Measurements from ENCODE around the gene KCNS3.

KCNS3 gene, protein sequence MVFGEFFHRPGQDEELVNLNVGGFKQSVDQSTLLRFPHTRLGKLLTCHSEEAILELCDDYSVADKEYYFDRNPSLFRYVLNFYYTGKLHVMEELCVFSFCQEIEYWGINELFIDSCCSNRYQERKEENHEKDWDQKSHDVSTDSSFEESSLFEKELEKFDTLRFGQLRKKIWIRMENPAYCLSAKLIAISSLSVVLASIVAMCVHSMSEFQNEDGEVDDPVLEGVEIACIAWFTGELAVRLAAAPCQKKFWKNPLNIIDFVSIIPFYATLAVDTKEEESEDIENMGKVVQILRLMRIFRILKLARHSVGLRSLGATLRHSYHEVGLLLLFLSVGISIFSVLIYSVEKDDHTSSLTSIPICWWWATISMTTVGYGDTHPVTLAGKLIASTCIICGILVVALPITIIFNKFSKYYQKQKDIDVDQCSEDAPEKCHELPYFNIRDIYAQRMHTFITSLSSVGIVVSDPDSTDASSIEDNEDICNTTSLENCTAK

DNA sequence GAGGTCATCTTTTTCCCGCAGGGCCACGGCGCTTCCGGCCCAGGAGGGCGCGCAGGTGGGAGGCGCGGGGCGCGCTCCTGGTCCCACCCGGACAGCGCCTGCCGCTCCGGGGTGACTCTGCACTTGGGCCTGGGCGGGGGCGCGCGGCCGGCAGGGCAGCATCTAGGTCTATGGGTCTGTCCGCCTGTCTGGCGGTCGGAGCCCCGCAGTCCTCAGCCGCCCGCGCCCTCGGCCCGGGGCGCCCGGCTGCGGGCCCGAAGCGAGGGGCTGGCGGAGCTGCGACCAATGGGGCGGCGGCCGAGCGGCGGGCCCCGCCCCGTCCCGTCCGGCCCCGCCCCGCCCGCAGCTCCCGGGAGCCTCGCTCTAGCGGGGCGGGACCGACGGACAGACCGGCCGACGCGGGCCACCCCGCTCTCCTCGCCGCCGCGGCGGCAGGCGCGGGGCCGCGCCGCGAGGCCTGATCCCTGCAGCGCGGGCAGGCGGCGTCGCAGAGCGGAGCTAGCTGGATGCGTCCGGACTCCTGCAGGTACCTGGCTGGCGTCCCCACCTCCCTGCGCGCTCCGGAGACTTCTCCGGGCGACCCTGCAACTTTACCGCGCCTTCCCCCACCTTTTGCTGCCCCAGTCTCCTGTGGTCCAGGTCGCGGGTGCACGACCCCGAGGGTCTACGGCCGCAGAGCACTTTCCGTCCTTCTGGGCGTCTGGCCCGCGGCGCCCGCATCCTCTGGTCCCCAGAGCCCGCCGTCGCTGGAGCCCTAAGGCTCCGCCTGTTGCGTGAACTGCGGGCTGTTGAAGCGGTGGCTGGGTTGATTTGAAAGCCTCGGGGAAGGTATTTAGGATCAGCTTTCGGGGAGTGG is at the start of gene KCNS3:
Gene KCNS3, plus strand, starts transcription at position 387 of the 856 bp plus-strand sequence. CDS start 52,342 bp downstream, outside the sequence.
- DNase-seq (ENCODE audit: low spot score) = peak; percentile 94

DNA sequence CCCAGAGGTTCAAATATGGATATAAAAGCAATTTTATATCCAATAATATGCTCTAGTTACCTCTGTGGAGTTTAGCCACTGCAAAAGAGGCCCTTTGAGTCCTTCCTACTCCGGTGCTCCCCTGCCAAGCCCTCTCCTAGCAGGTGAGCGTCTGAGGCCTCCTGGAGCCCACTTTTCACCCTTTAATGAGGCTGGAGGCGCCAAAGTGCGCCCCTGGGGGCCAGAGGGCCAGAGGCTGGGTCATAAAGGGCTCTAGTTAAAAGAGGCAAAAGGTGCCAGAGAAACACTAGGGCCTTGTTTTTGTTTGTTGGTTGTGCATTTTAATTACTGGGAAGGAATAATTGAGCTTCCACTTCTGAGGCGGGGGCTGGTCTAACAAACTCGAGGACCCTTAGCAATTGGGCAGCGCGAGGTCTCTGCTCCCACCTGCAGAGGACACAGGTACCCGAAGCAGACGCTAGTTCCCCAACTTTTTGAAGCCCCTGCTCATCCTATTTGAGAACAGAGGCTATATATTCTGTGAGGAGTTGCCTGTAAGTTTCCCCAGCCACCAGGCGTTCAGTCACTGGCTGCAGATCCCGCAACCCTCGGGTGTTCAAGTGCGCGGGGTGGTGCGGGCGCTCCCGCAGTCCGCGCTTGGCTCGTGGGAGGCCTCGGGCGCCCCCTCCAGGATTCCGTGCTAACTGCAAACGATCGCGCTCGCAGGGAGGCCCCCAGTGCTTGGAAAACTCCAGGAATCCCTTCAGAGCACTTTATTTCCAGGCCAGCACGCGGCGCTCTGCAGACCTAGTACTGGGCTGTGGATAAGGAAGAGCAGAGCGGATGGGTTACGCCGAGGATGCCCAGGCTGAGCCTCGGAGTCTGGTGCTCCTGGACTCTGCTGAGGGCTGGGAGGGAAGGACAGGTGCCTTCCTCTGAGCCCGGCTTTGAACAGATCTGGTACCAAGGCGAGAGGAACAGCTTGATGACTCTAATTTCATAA is 48.1 kb upstream of the KCNS3 start:
- peak; percentile 88 for DNase-seq (ENCODE audit: low spot score)

DNA sequence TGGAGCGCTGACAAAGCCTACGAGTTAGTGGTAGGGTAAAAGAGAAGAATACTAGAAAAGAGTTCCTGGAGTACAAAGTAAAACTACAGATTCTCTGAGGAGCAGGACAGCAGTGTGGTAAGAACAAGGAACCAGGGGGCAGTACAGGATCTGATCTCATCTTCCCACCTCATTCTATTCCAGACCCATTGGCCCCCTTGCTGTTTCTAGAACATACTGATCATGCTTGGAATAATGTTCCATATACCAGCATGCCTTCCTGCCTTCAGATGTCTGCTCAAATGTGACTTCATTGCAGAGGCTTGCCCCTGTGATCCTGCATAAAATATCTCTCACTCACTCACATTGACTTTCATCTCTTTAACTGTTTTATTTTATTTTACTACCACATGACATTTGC is 43.0 kb upstream of the KCNS3 start:
- DNase-seq (ENCODE audit: low spot score) = no peak

DNA sequence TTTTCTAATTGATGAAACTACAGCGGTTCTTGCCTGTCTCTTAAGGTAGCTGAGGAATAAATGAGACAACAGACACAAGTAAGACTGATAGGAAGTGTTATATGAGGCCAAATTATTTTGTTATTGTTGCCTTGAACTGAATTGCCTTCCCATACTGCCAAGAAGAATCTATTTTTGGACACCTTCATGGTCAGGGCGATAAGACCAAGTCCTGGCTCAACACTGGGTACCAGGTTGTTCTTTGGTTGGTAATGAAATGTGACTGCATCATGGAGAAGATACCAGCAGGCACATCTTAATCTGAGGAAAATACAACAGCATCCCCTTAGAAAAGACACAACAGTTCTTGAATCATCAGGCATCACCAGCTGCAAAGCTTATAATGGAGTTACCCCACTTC is 38.5 kb upstream of the KCNS3 start:
- no peak for DNase-seq (ENCODE audit: low spot score)

DNA sequence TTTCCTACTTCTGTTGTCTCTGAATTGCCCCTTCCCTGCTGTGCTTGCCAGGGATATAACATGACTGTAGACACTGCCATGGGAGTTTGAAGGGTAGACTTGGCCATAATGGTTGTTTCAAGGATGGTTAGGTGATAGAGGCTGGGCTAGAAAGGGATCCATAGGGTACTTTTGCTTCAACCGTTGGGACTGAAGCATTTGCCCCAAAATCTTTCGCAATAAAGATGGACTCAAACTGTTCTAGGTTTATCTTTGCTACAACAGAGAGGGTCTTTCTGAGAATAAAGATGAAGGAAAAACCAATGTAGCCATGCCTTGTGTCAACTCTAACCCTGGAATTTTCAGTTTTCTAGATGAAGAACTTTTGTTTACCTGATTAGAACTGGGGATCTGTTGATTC is 35.0 kb upstream of the KCNS3 start:
- no peak for DNase-seq (ENCODE audit: low spot score)

DNA sequence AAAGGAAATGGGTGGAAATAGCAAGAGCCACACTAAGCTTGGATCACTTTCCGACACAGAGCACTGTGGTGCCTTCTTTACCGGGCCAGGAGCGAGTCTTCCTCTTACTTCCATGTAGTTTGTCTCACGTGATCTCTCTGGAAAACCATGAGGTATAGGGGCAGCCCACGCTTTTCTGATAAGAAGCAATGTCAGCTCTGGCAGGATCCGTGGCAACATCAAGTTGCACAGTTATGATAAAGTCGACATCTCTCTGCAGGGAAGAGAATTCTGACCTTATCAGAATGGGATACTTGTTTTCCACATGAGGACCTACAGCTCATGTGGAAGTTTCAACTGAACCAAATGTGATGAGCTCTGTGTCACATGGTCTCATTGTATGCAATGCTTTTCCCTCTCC is 32.7 kb upstream of the KCNS3 start:
- no peak for DNase-seq (ENCODE audit: low spot score)

DNA sequence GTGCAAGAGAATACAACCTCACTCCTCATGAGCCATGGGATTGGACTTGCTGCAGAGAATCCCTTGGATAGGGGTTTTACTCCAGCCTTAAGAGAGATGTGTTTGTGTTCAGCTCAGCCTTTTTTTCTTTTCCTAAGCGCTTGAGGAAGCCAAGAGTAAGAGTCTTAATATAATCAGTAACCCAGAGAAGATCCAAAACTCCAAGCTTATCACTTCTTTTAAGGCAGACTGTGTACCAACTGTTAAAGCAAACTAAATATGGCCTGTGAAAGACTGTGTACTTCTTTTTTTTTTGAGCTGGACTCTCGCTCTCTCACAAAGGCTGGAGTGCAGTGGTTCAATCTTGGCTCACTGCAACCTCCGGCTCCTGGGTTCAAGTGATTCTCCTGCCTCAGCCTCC is 31.8 kb upstream of the KCNS3 start:
- DNase-seq (ENCODE audit: low spot score) = no peak

DNA sequence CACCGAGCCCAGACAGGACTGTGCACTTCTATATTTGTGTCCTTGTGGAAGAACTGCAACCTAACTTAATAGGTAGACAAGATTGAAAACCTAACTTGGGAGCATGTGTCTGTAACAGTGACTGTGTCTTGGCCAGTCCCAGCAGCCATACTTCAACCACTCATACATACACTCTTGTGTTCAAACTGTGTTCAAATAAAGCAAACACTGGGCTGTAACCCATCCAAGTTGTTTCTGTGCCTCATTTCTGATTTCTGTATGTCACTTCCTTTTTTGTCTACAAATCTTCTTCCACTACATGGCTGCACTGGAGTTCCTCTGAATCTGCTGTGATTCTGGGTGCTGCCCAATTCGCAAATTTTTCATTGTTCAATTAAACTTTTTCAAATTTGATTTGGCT is 31.2 kb upstream of the KCNS3 start:
- DNase-seq (ENCODE audit: low spot score) = no peak

DNA sequence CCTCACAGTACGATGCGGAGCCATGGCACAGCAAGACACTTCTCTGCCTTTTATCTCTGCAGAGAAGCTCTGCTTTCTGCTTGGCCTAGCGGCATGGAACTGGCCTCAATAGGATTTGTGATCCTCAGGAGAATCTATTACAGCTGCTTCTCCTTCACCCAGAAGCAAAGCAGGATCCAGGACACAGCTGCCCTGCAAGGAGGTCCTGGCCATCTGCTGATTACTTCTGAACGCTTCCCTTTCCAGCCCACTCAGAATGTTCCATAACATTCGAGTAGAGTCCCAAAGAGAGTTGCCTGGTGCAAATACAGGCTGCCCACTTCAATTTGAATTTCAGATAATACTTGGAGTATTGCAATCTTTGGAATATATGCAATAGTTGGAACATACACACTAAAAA is 29.2 kb upstream of the KCNS3 start:
- no peak for DNase-seq (ENCODE audit: low spot score)

DNA sequence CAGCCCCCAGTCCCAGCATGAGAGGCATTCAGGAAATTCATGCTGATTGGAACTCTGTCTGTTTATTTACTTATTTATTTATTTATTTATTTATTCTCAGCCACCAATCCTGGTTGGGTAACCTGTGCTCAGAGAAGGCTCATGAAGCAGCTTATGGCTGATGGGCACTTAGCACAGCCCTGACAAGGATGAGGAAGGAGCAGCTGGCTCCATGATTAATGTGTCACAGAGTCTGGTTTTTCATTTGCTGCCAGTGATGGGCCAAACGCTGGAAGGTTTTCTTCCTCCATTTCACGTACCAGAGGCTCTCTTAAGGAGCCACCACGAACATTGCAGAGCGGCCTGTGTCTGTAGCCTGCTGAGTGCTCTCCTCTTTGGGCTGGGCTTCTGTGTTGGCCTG is 28.3 kb upstream of the KCNS3 start:
- no peak for DNase-seq (ENCODE audit: low spot score)

DNA sequence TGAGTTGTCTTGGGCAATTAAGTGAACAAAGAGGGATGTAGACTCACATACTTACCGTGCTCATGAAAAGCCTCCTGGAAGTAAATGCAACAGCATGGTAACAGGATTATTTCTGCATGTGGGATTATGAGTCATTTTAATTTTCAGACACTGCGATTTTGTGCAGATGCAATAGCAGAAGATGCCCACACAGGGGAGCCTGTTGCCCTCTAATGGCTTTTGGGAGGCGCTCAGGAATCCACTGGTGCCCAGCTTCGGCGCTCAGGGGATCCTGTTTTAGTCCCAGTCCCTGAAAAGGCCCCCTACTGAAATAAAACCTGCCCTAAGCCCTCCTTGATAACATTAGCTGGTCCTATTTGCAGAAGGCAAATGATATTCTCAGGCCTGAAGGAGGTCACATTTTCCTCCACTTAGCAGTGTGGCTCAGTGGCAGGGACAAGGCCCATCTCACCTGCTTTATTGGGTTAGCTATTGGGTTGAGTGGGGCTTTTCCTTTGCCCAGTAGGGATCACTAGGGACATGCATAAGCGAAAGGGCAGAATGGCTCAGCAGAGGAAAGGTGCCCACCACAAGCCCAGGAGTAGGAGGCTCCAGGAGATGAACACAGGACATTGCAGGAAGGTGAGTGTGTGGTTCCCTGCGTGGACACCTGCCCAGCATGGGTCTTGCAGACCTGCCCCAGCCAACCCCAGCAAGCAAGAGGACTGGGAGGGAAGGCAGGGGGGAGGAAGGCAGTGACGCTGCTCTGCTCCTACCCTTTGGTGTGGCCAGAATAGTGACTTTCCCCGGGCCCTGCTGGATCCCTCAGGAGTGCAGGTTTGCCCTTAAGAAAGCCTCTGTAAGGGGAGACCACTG is 26.5 kb upstream of the KCNS3 start:
- DNase-seq (ENCODE audit: low spot score) = peak; percentile 86

DNA sequence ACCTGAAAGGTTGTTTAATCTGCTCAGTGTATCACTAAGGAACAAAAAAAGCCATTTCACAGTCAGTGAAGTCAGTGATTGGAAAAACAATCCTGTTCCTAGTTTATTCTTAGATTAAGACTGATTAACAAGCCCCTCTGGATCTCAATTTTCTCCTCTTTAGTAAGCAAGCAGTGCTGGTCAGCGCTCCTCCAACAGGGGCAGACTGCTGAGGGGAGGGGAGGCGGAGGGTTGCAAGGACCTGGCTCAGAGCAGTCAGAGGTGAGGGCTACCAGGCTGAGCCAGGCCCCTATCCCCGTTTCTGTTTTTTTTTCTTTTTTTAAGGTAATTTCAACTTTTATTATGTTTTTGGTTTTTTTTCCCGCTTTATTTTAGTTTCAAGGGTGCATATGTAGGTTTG is 24.7 kb upstream of the KCNS3 start:
- DNase-seq (ENCODE audit: low spot score) = no peak

DNA sequence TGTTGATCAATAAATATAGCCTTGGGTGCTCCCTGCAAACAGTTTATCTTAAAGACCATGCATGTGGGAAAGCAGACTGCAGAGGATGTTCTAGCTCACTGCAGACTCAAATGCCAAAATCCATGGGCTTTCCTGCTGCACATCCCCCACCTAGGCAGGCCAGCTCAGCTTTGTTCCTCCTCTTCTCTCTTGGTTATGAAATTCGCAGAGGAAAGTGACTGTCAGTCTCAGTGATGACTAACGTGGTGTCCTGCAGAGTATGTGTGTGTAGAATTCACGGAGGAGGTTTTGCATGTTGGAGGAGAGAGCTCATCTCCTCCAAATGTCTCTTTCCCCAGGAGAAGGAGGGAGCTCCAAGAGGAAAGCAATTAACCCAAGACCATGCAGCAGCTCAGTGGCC is 21.4 kb upstream of the KCNS3 start:
- DNase-seq (ENCODE audit: low spot score) = peak; percentile 55

DNA sequence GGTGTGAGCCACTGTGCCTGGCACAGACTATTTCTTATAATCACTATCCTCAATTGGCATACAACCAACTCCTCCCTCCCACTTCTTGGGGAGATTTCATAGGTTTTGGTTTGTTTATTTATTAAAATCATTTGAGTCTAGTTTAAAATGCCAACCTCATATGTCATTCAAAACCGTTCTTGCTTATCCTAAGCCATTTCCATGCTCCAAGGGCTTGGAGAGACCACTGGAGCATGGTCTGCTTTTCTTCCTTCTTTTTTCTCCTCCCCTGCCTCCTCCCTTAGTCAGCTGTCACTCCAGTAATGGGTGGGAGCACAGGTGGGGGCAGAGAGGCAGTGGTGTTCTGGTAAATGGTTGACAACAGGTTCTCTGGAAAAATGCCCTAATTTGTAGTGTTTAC is 20.4 kb upstream of the KCNS3 start:
- DNase-seq (ENCODE audit: low spot score) = no peak

DNA sequence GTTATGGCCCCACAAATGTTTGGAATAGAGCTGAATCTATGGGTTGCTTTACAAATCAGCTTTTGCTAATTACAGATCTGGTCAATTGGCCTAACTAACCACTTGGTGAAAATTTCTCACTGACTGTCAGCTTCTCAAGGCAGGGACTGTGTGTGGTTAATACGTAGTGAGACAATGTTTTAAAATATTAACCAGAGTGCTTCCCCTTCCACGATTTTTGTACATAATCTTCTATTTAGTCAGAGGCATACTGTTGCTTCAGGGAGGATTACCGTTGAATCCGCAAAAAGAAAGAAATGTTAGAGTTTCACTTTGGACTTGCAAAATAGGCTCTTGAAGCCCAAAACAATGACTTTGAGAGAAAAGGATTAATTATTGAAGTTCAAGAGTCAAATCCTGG is 14.9 kb upstream of the KCNS3 start:
- DNase-seq (ENCODE audit: low spot score) = no peak

DNA sequence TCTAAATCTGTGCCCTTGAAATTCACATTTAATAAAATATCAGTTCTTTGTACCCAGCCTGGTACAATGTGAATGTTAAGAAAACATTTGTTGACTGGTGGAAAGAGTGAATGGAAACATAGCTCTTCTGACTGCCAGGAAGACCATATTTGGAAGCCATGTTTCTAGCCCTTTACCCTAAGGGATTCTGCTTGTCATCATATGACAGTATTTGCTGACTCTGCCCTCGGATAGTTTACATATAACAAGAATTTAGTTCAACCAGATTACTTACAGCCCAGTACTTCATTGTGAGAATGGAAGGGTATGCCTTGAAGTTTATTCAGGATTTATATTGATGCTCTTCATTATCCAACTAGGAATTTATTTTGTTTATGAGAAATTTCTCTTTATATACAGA is 13.8 kb upstream of the KCNS3 start:
- no peak for DNase-seq (ENCODE audit: low spot score)

DNA sequence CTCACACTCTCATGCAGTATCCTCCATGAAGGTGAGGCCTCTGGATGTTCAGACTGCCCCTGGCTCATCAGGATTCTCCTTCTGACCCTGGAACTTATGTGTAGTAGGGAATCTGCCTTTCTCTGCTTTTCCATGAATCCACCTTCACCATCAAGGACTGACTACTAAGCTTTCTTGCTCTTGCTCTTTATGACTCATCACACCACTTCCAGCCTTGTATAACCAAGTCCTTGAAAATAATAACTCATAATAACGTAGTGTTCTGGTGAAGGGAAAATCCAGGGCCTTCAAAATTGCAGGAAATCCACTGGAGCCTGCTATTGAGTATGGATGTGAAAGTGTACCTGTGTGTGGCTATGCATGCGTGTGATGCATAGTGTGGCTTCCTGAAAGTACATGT is 11.3 kb upstream of the KCNS3 start:
- DNase-seq (ENCODE audit: low spot score) = no peak

DNA sequence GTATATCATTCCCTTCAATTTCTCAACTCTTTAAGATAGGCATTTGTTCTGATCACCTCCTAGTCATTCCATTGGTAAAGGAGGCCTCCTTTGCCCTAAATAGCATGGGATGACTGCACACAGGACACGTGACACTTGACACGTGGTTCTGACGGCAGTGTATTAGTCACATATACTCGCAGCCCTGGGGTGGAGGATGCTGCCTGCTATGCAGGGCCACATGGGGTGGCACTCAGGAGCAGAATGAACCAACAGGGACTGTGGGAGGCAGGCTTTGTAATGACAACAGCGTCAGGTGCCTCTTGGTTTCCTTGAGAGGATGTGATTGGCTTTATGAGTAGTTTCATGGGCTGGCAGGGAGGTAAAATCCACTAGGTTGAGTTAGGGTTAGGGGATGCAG is 9.3 kb upstream of the KCNS3 start:
- DNase-seq (ENCODE audit: low spot score) = peak; percentile 33

DNA sequence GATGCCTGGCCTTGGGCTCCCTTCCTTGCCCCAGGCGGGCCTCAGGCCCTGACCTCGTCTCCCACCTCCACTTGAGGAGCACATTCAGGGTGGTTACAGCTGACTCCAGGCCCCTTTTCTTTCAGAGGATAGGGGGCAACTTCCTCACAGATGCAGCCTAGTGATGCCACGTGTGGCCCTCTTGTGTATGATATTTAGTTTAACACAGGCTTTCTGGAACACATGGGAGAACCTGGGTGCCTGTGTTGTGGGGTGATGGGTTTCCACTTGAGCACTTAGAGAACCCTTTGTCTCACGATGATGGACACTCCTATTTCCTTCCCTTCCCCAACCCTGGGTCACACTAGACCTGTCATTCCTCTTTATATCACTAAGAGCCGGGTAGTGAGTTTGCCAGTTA is 6.8 kb upstream of the KCNS3 start:
- DNase-seq (ENCODE audit: low spot score) = no peak

DNA sequence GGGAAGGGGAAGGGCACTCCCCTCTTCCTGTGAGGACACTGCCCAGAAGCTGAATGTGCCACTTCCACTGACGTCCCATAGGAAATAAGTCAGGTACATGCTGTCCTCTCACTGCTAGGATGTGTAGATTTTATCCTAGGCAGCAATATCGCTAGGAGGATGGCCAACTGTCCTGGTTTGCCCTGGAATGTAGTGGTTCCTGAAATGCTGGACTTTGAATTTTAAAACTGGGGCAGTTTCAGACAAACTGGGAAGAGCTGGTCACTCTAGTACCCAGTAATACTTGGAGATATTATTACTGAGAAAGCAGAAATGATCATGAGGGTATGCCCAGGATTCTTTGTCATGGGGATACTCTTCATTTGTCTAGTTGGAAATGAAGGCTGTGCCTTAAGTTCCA is 5.4 kb upstream of the KCNS3 start:
- no peak for DNase-seq (ENCODE audit: low spot score)

DNA sequence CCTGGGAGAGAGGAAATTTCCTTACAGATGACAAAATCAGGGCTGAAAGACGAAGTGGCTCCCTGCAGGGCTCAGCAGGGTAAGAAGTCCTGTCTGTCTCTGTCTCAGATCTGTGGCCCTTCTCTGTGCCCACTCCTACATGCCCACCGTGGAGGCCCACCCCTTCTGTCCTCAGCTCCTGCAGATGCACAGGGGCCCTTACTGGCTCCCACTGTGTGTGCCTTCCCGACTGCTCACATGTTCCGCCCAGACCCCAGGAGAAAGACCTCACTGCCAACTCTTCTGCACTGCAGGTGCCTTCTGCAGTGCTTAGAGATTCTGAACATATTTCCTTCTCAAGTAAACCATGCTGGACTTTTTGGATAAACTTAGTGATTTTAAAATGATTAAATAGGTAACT is 1.9 kb upstream of the KCNS3 start:
- no peak for DNase-seq (ENCODE audit: low spot score)
